ENCODE results near the gene WWTR1.

DNA sequence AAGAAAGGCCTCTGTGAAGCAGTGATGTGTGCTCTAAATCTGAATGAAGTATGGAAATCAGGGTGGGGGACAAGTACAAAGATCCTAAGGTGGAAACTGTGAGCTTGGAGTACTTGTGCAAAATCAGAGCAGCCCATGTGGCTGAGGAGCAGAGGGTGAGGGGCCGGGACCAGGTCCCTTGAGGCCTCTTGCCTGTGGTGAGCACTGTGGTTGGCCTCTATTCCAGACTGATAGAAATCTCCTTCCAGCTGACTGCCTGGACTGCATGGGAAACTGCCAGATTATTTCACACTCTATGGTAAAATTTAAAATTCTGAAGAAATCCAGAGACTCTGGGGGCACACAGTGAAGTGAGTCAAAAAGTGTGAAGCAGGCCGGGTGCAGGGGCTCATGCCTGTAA lies 101.9 kb downstream of the WWTR1 start:
- TF ChIP-seq, protein P1, sequence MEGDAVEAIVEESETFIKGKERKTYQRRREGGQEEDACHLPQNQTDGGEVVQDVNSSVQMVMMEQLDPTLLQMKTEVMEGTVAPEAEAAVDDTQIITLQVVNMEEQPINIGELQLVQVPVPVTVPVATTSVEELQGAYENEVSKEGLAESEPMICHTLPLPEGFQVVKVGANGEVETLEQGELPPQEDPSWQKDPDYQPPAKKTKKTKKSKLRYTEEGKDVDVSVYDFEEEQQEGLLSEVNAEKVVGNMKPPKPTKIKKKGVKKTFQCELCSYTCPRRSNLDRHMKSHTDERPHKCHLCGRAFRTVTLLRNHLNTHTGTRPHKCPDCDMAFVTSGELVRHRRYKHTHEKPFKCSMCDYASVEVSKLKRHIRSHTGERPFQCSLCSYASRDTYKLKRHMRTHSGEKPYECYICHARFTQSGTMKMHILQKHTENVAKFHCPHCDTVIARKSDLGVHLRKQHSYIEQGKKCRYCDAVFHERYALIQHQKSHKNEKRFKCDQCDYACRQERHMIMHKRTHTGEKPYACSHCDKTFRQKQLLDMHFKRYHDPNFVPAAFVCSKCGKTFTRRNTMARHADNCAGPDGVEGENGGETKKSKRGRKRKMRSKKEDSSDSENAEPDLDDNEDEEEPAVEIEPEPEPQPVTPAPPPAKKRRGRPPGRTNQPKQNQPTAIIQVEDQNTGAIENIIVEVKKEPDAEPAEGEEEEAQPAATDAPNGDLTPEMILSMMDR (conservative IDR thresholded peaks at IDR 0.05; ENCODE audit: low read depth, low read length), result no peak
- no peak for TF ChIP-seq EZH2 (IDR thresholded peaks at IDR 0.05; ENCODE audit: low read length, unreplicated experiment)

All from PC-3 (cell line).